Thymus (tissue), 11 donors: Measurements from ENCODE around the gene DGCR2. TPM values are rescaled to one million over a fixed set of nuclear protein-coding genes. Genes with fewer than 3 reads are reported as not detected.

Experiments used
- DNase-seq, 9 donors: peaks; one replicate each; pipeline ENCODE4 v3.0.0-alpha.2; 2013; ENCODE audit warnings: low spot score in 9 of 9, low read depth in 6 of 9, missing footprints in 1 of 9
- H3K27ac ChIP-seq, 2 donors: one replicate each; pipeline ENCODE4 v1.5.1; 2013; ENCODE audit warnings: control low read depth in 1 of 2, low read depth in 1 of 2, low read length in 1 of 2, mild to moderate bottlenecking in 1 of 2, moderate library complexity in 1 of 2
- H3K27me3 ChIP-seq, 2 donors: one replicate each; pipeline ENCODE4 v1.5.1; 2013; ENCODE audit warnings: low read length in 1 of 2; ENCODE audit not compliant: control insufficient read depth in 2 of 2, insufficient read depth in 1 of 2
- H3K36me3 ChIP-seq, 2 donors: one replicate each; pipeline ENCODE4 v1.5.1; 2013; ENCODE audit warnings: low read length in 1 of 2, mild to moderate bottlenecking in 1 of 2, moderate library complexity in 1 of 2; ENCODE audit not compliant: control insufficient read depth in 2 of 2, insufficient read depth in 2 of 2
- H3K4me1 ChIP-seq, 2 donors: one replicate each; pipeline ENCODE4 v1.5.1; 2013; ENCODE audit warnings: low read length in 2 of 2; ENCODE audit not compliant: control insufficient read depth in 2 of 2, insufficient read depth in 2 of 2
- H3K4me3 ChIP-seq, 2 donors: one replicate each; pipeline ENCODE4 v1.5.1; 2013; ENCODE audit warnings: low read length in 2 of 2, control low read depth in 1 of 2, mild to moderate bottlenecking in 1 of 2
- H3K9me3 ChIP-seq, 2 donors: one replicate each; pipeline ENCODE4 v1.5.1; 2013; ENCODE audit warnings: low read length in 1 of 2, mild to moderate bottlenecking in 1 of 2; ENCODE audit not compliant: control insufficient read depth in 2 of 2, insufficient read depth in 1 of 2
- WGBS: extraction: QIAGEN DNeasy Blood & Tissue Kit; methylation state at CpG from one replicate; pipeline ENCODE4 v1.1.7; 2013; 5-methylcytosine and 5-hydroxymethylcytosine counted together
- polyA plus RNA-seq: library from polyadenylated mRNA; stranded (reverse); fragments of 200-250 nt; gene quantifications from one replicate; pipeline ENCODE4 v1.2.3, GENCODE V29; 2013
- total RNA-seq: library from RNA; stranded (reverse); fragments of 120-200 nt; gene quantifications from one replicate; pipeline ENCODE4 v1.2.4, GENCODE V29; 2013
- donor health status: healthy.

DGCR2 gene
- total and polyA plus RNA-seq, 2 donors, result 17.8 to 24.1 TPM

DNA sequence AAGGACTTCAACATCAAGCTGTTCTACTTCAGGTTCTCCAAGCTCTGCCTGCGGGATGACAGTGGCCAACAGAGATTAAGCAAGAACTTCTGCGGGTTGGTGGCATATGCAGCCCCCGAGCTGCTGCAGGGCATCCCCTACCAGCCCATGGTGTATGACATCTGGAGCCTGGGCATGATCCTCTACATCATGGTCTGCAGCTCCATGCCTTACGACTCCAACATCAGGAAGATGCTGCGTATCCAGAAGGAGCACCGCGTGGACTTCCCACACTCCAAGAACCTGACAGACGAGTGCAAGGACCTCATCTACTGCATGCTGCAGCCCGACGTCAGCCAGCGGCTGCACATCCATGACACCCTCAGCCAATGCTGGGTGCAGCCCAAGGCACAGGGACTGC, 2.8 kb upstream of the DGCR2 start:
- no peak for DNase-seq
- no peak overlapping the region for H3K4me3 ChIP-seq
- H3K4me1 ChIP-seq, result peaks cover 15 to 24% of the 10 kb centered on the region in 2 donors
- H3K27ac ChIP-seq, result no peak overlapping the region
- H3K27me3 ChIP-seq, result peaks cover 0 to 16% of the 10 kb centered on the region in 2 donors
- whole genome bisulfite sequencing, result 98% methylated on average over 11 of the region's 11 CpGs
- no peaks in the 10 kb centered on the region for H3K36me3 ChIP-seq
- no peaks in the 10 kb centered on the region for H3K9me3 ChIP-seq

DNA sequence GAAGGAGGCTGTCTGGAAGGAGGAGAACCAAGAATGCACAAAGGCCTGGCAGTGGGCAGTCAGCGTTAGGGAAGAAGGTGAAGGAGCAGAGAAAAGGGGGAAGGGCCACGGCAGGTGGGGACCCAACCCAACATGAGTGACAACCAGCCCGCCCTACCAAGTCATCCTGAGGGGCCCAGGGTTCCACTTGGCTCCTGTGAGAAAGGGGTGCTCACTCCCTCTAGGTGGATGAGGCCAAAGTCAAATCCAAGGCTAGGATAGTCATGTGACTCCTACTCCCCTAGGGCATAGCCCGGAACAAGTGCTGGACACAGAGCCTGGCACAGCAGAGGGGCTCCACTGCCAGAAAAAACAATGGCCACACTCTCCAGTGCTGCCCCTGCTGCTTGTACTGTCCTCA, 2.2 kb upstream of the DGCR2 start:
- Histone ChIP-seq H3K4me1 (peaks cover 18 to 28% of the 10 kb centered on the region in 2 donors), H3K27ac (no peak overlapping the region), H3K27me3 (peaks cover 0 to 16% of the 10 kb centered on the region in 2 donors), H3K9me3 (no peaks in the 10 kb centered on the region), H3K4me3 (no peak overlapping the region), H3K36me3 (no peaks in the 10 kb centered on the region)
- 95% methylated on average over 4 of the region's 4 CpGs for WGBS
- DNase-seq, result no peak

GRCh38 chr22:19123936-19124335, 1.7 kb upstream of the DGCR2 start:
- DNase-seq, result no peak
- 94% methylated on average over 4 of the region's 4 CpGs for WGBS

GRCh38 chr22:19122752-19123492, 710 bp upstream of the DGCR2 start:
- Histone ChIP-seq H3K4me1 (peaks cover 22 to 42% of the 10 kb centered on the region in 2 donors), H3K27me3 (peaks cover 0 to 16% of the 10 kb centered on the region in 2 donors), H3K9me3 (no peaks in the 10 kb centered on the region), H3K27ac (no peak overlapping the region), H3K4me3 (peak overlapping the region; percentile 53 to 78), H3K36me3 (peaks cover 3 to 7% of the 10 kb centered on the region in 2 donors)
- 23% methylated on average over 27 of the region's 27 CpGs for WGBS
- peak in 1 of 9 donors; percentile 33 for DNase-seq

More at GRCh38 chr22:19123936-19124335, 1.7 kb upstream of the DGCR2 start:
- Histone ChIP-seq H3K36me3 (no peaks in the 10 kb centered on the region), H3K4me1 (peaks cover 18 to 32% of the 10 kb centered on the region in 2 donors), H3K4me3 (no peak overlapping the region), H3K27ac (no peak overlapping the region), H3K9me3 (no peaks in the 10 kb centered on the region), H3K27me3 (peaks cover 0 to 16% of the 10 kb centered on the region in 2 donors)

DNA sequence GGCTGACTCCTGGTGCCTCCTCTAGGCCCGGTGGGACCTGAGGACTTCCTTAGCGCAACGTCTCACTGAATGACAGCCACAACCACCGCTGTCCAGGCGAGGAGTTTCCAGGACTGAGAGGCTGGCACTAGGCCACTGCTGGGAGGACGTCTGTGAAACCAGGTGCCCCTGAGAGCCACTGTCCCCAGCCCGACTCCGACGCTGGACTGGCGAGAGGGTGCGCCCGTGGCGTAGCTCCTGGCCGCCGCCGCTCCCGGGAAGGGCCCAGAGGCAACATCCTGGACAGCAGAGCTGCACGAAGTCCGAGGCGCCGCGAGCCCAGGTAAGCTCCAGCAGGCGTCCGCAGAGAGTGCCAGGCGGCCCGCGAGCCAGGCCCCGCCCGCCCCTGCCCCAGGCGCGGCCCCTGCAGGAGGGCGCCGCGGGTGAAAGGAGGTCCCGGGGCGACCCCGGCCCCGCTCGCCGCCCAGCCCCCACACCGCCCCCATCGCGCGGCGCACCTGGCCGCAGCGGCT, 525 bp downstream of the DGCR2 start:
- H3K27me3 ChIP-seq, result peaks cover 0 to 16% of the 10 kb centered on the region in 2 donors
- peaks cover 22 to 50% of the 10 kb centered on the region in 2 donors for H3K4me1 ChIP-seq
- peak overlapping the region; percentile 81 to 97 for H3K27ac ChIP-seq
- WGBS, result under 1% methylated on average over 47 of the region's 47 CpGs
- peaks cover 5 to 9% of the 10 kb centered on the region in 2 donors for H3K36me3 ChIP-seq
- peak overlapping the region; percentile 78 to 79 for H3K4me3 ChIP-seq
- DNase-seq, result peak in 1 of 9 donors; percentile 41
- no peaks in the 10 kb centered on the region for H3K9me3 ChIP-seq

GRCh38 chr22:19120829-19121630, 1.2 kb downstream of the DGCR2 start:
- H3K4me1 ChIP-seq, result peaks cover 24 to 52% of the 10 kb centered on the region in 2 donors
- 34% methylated on average over 23 of the region's 23 CpGs for WGBS

DNA sequence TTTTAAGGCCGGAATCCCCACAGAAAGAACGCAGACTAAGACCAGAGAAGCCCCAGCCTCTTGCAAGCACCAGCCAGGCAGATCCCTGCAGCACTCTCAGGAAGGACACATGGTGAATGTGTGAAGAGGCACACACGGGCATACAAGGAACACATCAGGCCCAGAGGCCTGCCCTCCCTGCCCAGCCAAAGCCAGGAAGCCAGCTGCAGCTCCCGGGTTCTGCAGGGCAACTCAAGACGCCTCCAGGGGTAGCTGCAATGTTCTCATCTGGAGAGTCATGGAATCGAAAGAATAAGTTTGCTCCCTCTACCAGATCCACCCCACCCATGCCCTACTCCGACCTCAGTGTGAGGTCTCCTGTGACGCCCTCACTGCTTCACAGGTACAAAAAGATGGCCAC, 2.3 kb downstream of the DGCR2 start:
- WGBS, result 94% methylated on average over 8 of the region's 8 CpGs
- no peak overlapping the region for H3K27ac ChIP-seq
- H3K4me1 ChIP-seq, result peaks cover 24 to 52% of the 10 kb centered on the region in 2 donors
- no peaks in the 10 kb centered on the region for H3K9me3 ChIP-seq
- H3K36me3 ChIP-seq, result peaks cover 9 to 14% of the 10 kb centered on the region in 2 donors
- H3K27me3 ChIP-seq, result peaks cover 0 to 10% of the 10 kb centered on the region in 2 donors
- no peak overlapping the region for H3K4me3 ChIP-seq
- no peak for DNase-seq

More at GRCh38 chr22:19120829-19121630, 1.2 kb downstream of the DGCR2 start:
- Histone ChIP-seq H3K27ac (no peak overlapping the region), H3K36me3 (peaks cover 5 to 9% of the 10 kb centered on the region in 2 donors), H3K27me3 (peaks cover 0 to 16% of the 10 kb centered on the region in 2 donors), H3K4me3 (peak overlapping the region; percentile 78 to 79), H3K9me3 (no peaks in the 10 kb centered on the region)
- peak in 2 of 9 donors; percentile 13 to 21 for DNase-seq

GRCh38 chr22:19118329-19118880, 3.8 kb downstream of the DGCR2 start:
- Histone ChIP-seq H3K27me3 (peaks cover 0 to 5% of the 10 kb centered on the region in 2 donors), H3K9me3 (no peaks in the 10 kb centered on the region), H3K4me3 (no peak overlapping the region), H3K4me1 (peaks cover 24 to 52% of the 10 kb centered on the region in 2 donors), H3K27ac (peak overlapping the region in 1 of 2 donors; percentile 63), H3K36me3 (peaks cover 9 to 17% of the 10 kb centered on the region in 2 donors)
- DNase-seq, result peak in 3 of 9 donors; percentile 33 to 52 (median 42)
- 80% methylated on average over 4 of the region's 4 CpGs for WGBS
